HG03175 (cell line): ENCODE data around the gene CSTPP1.
"Not testable (repeated sequence)": the region's sequence is repeated elsewhere in the genome, so short reads cannot be mapped to it uniquely, and the experiment has no call there.

Source experiments
- ATAC-seq: cut with Tn5 transposase; IDR thresholded peaks from one replicate; pipeline ENCODE4 v1.9.1; 2021; ENCODE audit warnings: mild to moderate bottlenecking, moderate library complexity; ENCODE audit not compliant: unreplicated experiment

Gene CSTPP1

DNA sequence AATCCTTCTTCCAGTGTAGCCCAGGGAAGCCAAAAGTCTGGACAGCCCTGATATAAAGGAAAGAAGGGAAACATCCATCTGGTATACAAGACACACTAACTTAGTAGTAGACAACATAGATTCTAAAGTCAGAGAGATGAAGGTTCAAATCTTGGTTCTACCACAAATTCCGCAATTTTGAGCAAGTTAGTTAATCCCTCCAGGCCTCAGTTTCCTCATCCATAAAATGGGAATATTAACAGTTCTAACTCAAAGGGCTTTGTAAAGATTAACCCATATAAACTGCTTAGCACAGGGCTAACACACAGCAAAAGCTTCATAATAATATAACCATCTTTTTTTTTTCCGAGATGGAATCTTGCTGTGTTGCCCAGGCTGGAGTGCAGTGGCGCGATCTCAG is 29.0 kb upstream of the CSTPP1 start:
- no peak for ATAC-seq

DNA sequence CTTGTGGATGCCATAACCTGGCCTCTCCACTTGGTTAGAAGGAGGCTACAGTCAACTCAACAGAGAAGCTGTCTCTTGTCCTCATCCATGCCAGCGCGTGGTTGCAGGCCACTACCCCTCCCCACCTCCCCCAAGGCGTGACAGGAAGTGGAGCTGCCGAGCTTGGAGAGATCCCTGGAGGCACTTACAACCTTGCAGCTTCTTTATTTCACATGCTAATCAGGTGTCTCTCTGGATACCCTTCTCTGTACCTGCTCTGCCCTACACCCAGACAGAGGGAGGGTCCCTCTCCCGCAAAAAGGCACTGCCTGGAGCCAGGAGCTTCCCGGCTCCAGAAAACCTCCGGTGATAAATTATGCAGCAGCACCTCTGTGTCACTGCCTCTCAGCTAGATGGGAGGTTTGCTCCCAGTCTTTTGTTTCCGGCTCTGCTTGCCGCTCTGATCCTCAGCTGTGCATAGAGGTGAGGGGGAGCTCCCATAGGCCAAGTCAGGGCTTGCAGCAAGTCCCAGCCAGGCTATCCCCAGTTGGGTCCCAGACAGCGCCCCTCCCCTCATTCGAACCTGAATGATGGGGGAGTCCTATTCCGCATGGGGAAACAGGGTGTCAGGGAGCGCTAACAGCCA is 23.9 kb upstream of the CSTPP1 start:
- no peak for ATAC-seq

DNA sequence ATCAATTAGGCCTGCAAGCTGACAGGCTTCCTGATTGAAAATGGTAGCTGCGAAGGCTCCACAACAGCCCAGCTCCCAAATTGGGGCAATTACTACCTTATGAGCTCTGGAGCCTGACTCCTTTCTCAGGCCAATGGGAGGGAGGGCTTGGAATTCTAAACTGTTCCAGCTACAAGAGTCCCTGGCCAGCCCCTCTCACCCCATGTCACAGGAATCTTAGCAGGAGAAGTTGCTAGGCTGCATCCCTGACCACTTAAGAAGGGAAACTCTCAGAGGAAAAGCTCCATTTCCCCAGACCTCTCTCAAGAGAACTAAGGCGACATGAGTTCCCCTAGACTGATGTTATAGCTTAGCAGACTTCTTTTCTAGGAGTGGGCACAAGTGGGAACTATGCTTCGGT is 23.1 kb upstream of the CSTPP1 start:
- no peak for ATAC-seq

DNA sequence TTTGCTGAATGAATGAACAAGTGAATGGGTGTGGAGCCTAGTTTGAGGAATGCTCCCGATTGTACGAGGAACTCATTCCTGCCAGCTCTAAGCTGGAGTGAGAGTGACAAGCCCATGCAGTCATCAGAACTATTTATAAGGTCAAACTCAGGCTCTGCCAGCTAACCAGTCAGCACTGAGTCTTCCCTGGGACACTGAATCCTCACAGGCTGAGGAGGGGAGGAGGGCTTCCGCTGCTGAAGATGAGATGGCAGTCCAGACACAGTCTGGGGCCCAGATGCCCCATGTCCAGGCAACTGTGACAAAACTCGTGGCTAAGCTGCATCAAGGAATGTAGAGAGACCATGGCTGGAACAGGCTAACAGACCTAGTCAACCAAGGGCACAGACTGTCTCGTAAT is 22.2 kb upstream of the CSTPP1 start:
- no peak for ATAC-seq

DNA sequence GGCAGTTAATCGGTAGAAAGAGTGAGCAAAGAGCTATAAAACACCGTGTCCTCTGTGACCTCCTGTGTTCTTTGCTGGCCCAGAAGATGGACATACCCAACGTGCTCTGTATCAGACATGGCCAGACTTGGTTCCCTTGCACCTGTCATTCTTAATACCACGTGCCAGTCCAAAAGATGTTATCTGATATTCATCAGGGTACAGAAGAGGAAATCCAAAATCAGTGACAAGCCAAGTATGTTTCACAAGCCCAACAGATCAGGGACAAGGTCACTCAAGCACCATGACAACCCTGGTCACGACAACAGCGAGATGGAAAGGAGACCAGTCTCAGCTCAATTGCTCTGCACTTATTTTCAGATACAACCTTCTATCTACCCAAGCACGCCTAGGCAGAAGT is 21.7 kb upstream of the CSTPP1 start:
- no peak for ATAC-seq

DNA sequence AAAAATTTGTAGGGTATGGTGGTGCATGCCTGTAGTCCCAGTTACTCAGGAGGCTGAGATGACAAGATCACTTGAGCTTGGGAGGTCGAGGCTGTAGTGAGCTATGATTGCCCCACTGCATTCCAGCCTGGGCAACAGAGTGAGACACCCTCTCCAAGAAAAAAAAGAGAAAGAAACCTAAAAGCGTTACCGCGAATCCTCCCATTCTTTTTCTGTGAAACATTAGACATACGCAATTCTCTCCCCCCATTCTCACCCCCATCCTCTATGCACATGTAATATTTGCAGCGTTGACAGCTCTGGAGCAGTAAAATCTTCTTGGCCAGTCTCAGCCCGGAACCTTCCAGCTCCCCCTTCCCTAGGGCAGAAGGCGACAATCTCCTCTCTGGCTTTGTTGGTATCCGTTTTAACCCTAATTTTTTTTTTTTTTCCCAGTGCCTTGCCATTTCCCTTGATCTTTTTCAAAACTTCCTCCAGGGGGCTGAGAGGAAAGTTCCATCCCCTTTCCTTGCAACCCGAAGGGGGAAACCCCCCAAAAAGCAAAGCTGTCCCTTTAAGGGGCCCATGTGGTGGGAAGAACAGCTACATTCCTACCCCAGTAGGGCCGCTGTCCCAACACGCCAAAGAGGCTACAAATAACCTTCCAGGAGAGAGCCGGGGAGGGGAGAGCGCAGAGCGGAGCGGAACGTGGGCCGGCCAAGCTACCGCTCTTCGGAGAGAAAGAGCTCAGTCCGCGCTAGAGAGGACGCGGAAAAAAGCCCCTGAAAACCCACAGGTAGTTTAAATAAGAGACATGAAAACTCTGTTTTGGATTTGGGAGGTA is 20.1 kb upstream of the CSTPP1 start:
- no peak for ATAC-seq

DNA sequence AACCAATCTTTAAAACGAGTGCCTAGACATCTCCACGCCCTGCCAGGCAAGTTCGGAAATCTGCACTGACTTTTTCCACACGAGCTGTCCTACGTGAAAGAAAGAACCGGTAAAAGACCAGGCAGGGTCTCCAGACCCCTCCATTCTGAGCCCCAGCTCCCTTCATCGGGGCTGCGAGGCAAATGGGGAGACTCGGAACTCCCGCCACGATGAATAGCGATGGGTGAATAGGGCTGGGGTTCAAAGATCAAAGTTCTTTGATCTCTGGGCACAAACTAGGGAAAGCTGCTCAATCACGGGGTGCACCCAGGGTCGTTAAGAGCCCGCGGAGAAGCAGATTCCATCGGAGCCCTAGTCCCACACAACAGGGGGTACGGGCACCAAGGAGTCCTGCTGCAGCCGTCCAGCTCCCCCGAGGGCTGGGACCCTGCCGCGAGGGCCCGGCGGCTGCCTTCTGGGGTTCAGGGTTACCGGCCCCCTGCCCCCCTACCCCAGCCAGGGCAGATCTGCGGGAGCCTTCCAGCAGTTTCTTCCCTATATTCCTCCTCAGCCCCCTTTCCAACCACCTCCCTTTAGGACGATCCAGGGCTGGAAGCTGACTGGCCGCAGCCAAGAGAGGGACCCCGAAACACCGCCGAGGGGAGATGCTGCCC is 19.3 kb upstream of the CSTPP1 start:
- ATAC-seq, result no peak

DNA sequence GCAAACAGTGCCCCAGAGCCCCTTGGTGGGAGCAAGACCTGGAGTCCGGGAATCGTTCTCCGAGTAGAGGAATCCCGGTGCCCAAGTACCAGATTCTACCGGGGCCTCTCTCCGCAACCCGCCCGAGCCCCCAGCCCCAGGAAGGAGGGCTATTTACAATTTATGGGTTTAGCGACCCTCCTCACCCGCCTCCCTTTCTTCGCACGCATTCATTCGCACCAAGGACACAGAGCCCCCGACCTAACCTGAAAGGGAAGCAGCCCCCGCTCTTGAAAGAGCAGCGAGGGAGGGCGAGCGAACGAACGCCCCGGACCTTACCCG is 18.8 kb upstream of the CSTPP1 start:
- no peak for ATAC-seq

DNA sequence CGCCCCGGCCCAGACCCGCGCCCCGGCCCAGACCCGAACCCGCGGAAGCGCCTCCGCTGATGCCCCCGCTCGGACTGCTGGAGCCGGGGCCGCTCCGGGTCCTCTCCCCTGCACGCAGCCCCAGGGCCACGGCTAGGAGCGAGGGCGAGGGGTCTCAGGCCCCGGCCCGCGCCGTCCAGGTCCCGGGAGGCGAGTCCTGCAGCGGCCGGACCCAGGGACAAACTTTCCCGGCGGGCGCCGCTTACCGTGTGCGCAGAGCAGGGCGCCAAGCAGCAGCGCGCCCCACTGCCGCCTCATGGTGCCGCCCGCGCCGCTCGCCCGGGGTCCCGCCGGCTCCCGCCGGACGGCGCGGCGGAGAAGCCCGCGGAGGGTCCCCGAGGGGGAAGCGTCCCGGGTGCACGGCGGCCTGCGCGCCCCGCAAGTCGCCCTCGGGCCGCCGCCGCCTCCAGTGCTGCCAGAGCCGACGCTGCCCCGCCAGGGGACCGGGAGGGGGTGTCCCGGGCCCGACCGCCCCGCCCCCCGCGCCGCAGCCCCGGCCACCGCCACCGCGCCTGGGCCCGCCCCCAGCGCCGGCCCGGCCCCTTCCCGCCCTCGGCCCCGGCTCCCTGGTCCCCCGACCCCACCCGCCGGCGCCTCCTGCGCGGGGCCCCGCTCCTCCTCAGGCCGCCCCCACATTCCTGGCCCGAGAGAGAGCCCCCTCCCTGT is 18.3 kb upstream of the CSTPP1 start, which contains the start of gene LRP4:
LRP4 (minus strand) TSS at position 468 of the 705 bp plus-strand sequence; CDS start at position 297, 171 bp downstream.
- no peak for ATAC-seq

DNA sequence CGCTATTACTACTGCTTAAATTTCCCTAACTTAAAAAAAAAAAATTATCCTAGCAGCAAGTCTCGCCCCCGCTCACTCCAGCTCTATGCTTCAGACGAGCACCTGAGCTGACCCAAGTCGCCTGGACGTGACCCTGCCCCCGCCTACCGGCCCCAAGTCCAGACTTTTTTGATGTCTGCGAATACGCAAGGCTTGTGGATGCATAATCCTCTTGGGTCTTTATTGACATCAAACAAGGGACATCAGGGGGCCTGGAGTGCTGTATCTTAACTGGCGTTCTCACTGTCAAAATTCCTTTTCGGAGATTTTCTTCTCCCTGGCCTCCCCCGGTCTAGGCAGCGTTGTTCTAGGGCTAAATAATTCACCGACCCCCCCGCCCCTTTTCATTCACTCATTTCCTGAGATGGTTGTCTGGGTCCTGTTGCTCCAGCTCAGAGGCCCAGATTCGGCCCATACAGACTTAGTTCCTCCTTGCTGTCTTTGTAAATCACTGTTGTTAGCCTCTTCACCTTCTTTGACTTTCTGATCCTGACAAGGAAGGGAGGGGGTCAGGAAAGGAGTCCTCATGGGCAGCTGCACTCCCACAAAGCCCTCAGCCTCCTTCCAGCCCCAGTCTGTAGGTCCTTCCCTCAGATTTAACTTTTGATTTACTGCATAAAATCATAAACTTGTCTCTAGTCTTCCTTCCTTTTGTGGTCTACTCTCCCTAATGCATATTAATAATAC is 17.6 kb upstream of the CSTPP1 start:
- no peak for ATAC-seq

DNA sequence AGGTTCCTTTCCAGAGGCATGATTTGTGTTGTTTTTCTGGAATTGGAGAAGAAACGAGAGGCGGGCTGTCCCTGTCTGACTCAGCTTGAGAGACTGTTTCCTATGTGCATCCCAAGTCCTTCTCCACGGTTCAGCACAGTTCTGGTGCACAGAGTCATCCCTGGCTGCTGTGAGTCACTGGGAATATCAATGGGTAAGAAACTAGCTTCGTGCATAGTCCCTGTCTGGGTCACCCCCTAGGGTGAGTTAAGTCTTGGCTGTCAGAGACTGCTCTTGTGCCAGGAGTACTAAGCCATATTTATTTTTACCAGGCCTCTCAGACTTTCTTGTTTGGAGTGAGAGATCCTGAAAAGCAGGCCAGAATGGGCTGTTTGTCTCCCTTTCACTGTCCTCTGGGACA is 15.8 kb upstream of the CSTPP1 start:
- no peak for ATAC-seq

DNA sequence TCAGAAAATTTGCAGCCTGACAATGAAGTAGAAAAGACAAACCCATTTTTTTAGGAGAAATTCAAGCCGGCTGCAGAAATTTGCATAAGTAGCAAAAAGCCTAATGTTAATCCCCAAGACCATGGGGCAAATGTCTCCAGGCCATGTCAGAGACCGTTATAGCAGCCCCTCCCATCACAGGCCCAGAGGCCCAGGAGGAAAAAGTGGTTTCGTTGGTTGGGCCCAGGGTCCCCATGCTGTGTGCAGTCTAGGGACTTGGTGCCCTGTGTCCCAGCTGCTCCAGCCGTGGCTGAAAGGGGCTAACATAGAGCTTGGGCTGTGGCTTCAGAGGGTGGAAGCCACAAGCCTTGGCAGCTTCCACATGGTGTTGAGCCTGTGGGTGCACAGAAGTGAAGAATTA is 8.6 kb upstream of the CSTPP1 start:
- not testable (repeated sequence) for ATAC-seq

DNA sequence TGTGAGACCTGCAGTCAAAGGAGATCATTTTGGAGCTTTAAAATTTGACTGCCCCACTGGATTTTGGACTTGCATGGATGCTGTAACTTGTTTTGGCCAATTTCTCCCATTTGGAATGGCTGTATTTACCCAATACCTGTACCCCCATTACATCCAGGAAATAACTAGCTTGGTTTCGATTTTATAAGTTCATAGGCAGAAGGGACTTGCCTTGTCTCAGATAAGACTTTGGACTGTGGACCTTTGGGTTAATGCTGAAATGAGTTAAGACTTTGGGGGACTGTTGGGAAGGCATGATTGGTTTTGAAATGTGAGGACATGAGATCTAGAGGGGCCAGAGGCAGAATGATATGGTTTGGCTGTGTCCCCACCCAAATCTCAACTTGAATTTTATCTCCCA is 7.9 kb upstream of the CSTPP1 start:
- not testable (repeated sequence) for ATAC-seq

DNA sequence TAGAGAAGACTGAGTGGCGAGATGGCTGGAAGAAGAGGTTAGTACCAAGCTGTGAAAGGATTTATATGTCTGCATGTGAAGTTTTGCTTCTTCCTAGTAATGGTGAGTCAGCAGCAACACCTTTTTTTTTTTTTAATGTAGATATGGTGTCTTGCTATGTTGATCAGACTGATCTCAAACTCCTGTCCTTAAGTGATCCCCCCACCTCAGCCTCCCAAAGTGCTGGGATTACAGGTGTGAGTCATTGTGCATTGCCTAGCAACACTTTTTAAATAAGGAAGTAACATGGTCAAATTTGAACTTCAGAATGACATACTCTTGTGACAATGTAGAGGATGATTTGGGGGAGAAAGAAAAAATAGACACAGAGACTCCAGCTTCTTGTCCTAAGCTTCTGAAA is 6.5 kb upstream of the CSTPP1 start:
- no peak for ATAC-seq

DNA sequence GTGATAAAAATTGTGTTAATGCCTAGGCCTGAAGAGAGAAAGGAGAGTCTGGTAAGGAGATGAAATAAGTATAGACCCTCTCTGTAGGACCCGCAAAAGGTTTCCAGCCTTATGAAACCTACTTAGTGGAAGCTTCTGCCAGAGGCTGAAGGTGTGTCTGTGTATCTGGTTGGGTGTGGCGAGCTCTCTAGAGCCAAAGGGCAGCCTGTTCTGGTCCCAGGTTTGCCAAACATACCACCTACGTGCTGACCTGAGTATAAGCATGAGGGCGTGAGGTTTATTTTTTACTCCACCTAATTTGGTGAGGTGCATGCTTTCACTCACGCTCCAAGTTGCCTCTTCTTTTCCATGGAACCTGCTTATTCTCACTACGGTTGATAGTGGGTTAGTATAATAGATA is 5.6 kb downstream of the CSTPP1 start:
- no peak for ATAC-seq

DNA sequence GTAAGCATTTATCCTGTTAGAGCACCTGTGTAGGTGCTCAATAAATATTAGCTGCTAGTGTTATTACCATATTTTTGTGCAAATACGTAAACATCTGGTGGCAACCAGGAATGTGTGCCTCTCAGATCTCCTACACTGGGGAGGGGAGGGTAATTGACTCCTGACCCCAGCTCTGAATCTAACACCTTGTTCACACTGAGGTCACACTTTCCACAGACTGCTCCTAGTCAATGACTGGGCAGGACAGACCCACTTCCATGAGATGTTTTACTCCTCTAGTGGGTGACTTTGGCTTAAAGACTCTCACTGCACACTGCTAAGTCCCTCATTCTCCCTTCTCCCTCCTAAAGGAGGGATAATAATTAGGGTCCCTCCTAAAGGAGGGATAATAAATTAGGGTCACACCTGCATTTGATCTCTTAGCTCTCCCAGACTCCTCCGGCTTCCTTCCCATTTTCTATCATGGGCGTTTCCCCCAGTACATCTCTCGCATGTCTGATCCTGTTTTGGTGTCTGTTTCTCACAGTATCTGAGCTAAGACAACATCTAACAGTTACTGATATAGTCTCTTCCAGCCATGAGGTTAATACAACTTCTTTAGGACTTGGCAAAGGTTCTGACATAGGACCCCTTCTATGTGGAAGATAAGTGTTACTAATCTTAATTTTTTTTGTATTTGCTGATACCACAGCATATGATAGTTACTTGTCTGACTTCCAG is 8.0 kb downstream of the CSTPP1 start:
- ATAC-seq, result no peak

DNA sequence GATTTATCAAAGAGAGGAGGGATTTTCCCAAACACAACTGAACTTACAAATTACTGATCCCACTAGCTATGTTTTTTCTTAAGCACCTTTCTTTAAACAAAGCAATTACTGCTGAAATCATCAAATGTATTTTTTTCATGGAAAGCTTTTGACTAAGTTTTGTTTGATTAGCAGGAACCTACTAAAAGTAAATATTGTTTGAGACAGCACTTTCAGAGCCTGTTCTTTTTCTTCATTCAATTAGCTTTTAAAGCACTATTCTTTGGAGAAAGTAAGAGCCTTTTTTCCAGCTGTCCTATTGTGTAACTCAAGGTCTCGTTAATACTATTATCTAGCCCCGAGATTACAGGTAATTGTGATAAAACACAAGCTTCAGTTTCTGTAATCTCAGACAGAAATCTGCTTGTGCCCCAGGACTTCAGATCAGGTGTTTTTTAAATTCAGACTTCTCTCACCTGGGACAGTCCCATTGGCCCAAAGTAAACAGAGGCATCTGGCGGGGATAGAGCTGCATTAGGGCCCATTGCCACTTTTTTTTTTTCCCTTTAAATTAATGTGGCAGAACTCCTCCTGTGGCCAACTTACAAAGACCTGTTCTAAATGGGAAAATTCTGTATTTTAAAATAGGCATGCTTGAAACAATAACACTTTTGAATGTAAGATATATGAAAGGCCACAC is 11.0 kb downstream of the CSTPP1 start:
- no peak for ATAC-seq

DNA sequence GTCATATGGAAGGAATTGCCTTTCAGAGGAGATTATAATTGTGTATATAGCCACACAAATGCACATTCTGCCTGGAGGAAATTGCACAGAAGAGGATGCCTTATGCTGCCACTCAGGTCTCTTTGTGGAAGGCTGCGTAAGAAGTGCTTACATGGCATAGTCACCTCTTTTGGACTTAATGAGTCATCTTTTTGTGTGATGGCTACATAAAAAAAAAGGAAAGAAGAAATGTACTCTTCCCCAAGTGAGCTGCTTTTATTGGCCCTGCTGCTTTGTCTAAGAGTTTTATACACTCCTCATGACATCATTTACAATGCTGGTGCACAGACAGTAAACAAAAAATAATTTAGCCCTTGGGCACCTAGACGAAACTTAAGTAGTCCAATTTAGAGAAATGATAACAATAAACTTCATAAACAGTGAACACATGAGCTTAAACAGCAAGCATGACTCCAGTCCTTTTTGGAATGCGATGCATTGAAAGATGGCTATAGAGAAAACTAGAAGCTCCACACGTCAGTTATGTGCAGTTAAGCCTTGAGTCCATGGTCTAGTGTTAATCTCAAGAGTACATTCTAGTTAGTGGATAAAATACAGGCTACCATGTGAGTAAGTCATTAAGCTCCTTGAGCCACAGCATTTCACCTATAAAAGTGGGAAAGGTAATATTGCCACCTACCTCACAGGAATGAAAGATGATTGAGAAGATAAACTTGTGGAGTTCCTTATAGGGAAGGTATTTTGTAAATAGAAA is 12.0 kb downstream of the CSTPP1 start:
- no peak for ATAC-seq

DNA sequence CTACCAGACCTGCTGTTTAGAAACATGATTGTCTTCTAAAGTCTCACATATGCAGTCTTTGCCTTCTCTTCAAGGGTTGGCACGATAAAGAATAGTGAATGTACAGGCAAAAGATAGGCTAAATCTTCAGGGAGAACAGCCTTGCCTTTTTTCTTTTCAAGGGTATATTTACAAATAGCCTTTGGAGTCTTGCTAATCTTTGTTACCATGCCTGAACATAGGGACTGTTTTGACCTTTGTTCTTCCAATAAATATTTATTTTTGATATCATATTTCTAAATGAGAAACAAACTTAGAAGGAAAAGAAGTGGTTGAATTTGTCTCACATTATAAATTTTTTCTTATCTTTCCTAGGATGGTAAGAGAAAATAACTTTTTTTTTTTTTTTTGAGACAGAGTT is 12.7 kb downstream of the CSTPP1 start:
- no peak for ATAC-seq
